ENCODE measurements around the gene SH2B3.

SH2B3 gene

DNA sequence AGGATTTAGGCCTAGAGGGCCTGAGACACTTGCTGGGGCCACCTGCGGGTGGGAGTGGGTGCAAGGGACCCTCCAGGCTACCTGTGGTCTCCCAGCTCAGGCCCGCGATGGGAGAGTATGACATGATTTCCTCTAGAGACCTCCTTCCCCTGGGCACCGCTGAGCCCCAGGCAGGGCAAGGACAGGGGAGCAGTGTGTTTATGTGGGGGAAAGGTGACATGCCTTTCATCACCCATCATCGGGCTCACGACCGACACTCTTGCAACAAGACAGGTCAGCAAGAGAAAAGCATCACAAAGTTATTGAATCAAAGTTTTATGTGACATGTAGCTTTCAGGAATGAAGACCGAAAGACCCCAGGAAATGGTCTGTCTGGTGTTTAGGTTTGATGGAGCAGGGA is 19.9 kb downstream of the SH2B3 start:
- no peaks in the 10 kb centered on the region for H3K9me3 ChIP-seq
- H3K4me1 ChIP-seq = peaks cover 4 to 44% (median 11%) of the 10 kb centered on the region in 4 donors
- no peak for DNase-seq
- H3K36me3 ChIP-seq = peaks cover 0 to 12% (median 5%) of the 10 kb centered on the region in 3 donors
- no peak overlapping the region for H3K27ac ChIP-seq
- TF ChIP-seq, protein P1, sequence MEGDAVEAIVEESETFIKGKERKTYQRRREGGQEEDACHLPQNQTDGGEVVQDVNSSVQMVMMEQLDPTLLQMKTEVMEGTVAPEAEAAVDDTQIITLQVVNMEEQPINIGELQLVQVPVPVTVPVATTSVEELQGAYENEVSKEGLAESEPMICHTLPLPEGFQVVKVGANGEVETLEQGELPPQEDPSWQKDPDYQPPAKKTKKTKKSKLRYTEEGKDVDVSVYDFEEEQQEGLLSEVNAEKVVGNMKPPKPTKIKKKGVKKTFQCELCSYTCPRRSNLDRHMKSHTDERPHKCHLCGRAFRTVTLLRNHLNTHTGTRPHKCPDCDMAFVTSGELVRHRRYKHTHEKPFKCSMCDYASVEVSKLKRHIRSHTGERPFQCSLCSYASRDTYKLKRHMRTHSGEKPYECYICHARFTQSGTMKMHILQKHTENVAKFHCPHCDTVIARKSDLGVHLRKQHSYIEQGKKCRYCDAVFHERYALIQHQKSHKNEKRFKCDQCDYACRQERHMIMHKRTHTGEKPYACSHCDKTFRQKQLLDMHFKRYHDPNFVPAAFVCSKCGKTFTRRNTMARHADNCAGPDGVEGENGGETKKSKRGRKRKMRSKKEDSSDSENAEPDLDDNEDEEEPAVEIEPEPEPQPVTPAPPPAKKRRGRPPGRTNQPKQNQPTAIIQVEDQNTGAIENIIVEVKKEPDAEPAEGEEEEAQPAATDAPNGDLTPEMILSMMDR (IDR thresholded peaks at IDR 0.05) = no peak
- intact Hi-C loops (cut with DNase I; ENCODE audit: low total_unique reads) = no loop called here
- no peaks in the 10 kb centered on the region for H3K27me3 ChIP-seq
- H3K4me3 ChIP-seq = no peak overlapping the region

DNA sequence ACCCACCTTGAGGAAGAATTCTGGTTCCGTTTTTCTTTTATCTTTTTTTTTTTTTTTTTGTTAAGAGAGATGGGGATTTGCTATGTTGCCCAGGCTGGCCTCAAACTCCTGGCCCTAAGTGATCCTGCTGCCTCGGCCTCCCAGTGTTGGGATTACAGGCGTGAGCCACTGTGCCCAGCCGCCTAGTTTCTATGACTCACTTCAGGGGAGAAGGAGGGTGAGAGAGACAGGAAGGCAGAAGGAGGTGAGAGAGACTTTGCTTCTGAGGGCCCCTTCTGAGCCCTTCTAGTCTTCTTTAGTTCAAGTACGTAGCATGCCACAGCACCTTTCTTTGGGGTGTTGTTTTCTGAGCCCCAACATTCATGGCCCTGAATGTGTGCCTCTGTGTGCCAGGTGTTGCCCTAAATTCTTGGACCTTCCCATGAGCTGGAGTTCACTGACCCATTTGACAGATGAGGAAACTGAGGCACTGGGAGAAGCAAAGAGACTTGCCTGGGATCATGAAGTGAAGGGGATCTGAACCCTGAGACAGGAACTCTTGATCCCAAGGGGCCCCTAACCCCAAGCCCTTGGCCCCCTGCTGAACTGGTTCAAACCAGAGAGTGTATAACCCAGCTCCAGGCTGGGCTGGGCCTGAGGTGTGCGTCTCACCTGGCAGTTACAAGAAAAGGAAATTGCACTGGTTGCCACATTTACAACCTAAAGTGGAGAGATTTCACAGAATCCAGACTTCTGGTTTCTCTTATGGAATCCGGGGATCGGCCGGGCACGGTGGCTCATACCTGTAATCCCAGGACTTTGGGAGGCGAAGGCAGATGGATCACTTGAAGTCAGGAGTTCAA is 20.8 kb downstream of the SH2B3 start:
- Histone ChIP-seq H3K4me1 (peaks cover 4 to 53% (median 18%) of the 10 kb centered on the region in 4 donors), H3K9me3 (no peaks in the 10 kb centered on the region), H3K4me3 (no peak overlapping the region), H3K36me3 (peaks cover 0 to 4% (median 0%) of the 10 kb centered on the region in 3 donors), H3K27ac (no peak overlapping the region), H3K27me3 (no peaks in the 10 kb centered on the region)
- TF ChIP-seq, protein P1 (IDR thresholded peaks at IDR 0.05) = no peak
- no peak for DNase-seq
- intact Hi-C loops (cut with DNase I; ENCODE audit: low total_unique reads) = no loop called here

DNA sequence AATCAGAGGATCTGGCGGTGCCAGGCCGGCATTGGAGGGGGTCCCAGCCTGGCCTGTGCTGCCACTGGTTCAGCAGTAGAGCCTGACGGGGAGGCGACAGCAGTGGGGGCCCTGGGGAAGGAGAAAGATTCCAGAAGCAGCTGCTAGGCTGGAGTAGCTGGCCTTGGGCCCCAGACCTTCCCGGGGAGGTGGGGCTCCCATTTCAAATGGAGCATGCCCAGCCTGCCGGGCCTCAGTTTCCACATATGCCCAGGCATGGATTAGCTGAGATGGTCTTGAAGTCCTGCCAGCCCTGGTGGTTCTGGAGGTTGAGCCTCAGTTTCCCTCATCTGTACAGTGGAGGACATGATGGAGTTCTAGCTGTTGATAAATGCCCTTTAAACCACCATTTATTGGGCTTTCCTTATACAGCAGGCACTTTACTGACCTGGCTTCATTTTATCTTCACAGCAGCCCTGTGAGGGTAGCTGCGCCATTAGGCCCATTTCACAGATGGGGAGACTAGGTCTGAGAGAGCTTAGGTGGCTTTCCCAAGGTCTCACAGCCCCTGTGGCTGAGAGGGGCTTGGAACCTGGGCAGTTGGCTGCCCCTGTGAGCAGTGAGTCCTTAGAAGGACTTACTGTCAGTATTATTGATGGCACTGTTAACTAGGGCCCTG is 21.8 kb downstream of the SH2B3 start:
- Histone ChIP-seq H3K27me3 (no peaks in the 10 kb centered on the region), H3K27ac (no peak overlapping the region), H3K4me1 (peaks cover 4 to 63% (median 20%) of the 10 kb centered on the region in 4 donors), H3K36me3 (no peaks in the 10 kb centered on the region), H3K4me3 (no peak overlapping the region), H3K9me3 (no peaks in the 10 kb centered on the region)
- TF ChIP-seq, protein P1 (IDR thresholded peaks at IDR 0.05) = no peak
- intact Hi-C loops (cut with DNase I; ENCODE audit: low total_unique reads) = no loop called here
- no peak for DNase-seq

DNA sequence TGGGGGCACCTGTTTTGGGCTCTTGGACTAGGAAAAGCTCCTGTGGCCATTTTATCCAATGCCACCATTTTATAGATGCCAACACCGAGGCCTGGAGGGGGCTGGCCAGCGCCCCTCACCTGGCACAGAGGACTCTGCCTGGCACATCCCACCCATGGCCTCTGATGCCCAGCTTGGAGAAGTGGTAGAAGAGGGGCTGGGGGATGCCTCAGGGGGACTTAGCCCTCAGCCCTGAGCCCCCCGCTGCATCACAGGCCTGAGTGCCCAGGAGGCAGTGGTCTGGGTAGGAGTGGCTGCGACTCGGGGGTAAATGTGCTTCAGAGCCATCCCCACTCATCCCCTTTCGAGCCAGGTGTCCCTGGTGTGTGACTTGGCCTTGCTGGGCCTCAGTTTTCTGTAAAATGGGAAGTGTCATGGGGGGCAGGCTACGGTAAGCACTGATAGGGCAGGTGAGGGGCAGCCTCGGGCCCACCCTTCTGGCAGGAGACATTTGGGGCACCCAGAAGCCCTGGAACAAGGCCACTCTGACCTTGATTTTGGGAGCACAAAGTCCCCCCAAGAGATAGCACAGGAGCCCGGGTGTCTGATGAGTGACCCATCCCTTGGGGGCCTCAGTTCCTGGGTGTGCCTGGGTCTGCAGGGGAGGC is 22.5 kb downstream of the SH2B3 start:
- DNase-seq = no peak
- intact Hi-C loops (cut with DNase I; ENCODE audit: low total_unique reads) = no loop called here
- TF ChIP-seq, protein P1 (IDR thresholded peaks at IDR 0.05) = no peak

DNA sequence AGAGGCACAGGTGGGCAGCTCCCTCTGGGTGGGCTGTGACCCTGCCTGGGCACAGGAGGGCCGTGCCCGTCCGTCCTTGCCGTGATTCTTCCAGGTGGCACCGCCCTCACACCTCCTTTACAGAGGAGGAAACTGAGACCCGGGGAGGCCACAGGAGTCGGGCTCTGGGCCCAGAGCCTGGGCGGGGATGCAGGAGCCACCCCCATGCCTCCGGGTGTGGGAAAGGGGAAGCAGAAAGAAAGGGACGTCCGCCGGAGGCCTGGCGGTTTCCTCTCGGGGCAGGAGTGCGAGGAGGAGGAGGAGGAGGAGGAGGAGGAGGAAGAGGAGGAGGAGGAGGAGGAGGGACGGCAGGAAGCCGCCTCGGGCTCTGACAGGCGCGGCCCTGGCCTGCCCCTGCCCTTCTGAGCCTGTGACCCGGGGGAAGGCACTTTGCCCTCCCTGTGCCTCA is 23.0 kb downstream of the SH2B3 start:
- Histone ChIP-seq H3K27me3 (no peaks in the 10 kb centered on the region), H3K9me3 (no peaks in the 10 kb centered on the region), H3K36me3 (no peaks in the 10 kb centered on the region), H3K4me3 (no peak overlapping the region), H3K27ac (no peak overlapping the region), H3K4me1 (peaks cover 4 to 71% (median 22%) of the 10 kb centered on the region in 4 donors)
- intact Hi-C loops (cut with DNase I; ENCODE audit: low total_unique reads) = no loop called here
- DNase-seq = peak in 1 of 2 donors; percentile 63
- TF ChIP-seq, protein P1 (IDR thresholded peaks at IDR 0.05) = no peak

More for the DNA sequence above, 22.5 kb downstream of the SH2B3 start:
- no peaks in the 10 kb centered on the region for H3K9me3 ChIP-seq
- H3K36me3 ChIP-seq = no peaks in the 10 kb centered on the region
- peaks cover 4 to 70% (median 22%) of the 10 kb centered on the region in 4 donors for H3K4me1 ChIP-seq
- no peaks in the 10 kb centered on the region for H3K27me3 ChIP-seq
- no peak overlapping the region for H3K4me3 ChIP-seq
- H3K27ac ChIP-seq = no peak overlapping the region
